Mesendoderm (in vitro differentiated cells): ENCODE measurements around the gene UAP1L1.

Experiments
- DNase-seq: peaks from one replicate; pipeline ENCODE4 v3.0.0; 2013
- H2AK5ac ChIP-seq: 2 replicates; pipeline ENCODE4 v1.6.1; 2013; ENCODE audit warnings: low read length, inconsistent platforms
- H2BK120ac ChIP-seq: 2 replicates; pipeline ENCODE4 v1.6.1; 2013; ENCODE audit warnings: low read depth, mild to moderate bottlenecking, low read length, moderate library complexity, mixed read lengths
- H2BK15ac ChIP-seq: replicated peaks from 2 replicates; pipeline ENCODE4 v1.6.1; 2013; ENCODE audit warnings: low read depth, mild to moderate bottlenecking, moderate library complexity
- H2BK5ac ChIP-seq: 2 replicates; pipeline ENCODE4 v1.6.1; 2013; ENCODE audit warnings: low read length, inconsistent platforms
- H3K18ac ChIP-seq: 2 replicates; pipeline ENCODE4 v1.6.1; 2013; ENCODE audit warnings: mild to moderate bottlenecking, low read length, mixed read lengths
- H3K23ac ChIP-seq: one replicate; pipeline ENCODE4 v1.6.1; 2013; ENCODE audit warnings: low read length
- H3K27ac ChIP-seq: 2 replicates; pipeline ENCODE4 v1.5.1; 2013; ENCODE audit warnings: low read depth, mild to moderate bottlenecking, inconsistent platforms, low read length, moderate library complexity
- H3K27me3 ChIP-seq: 2 replicates; pipeline ENCODE4 v1.6.1; 2013; ENCODE audit warnings: low read length, control low read depth, mild to moderate bottlenecking, inconsistent platforms; ENCODE audit not compliant: insufficient read depth, poor library complexity
- H3K36me3 ChIP-seq: 2 replicates; pipeline ENCODE4 v1.6.1; 2013; ENCODE audit warnings: low read length, inconsistent platforms; ENCODE audit not compliant: control insufficient read depth, insufficient read depth
- H3K4ac ChIP-seq: one replicate; pipeline ENCODE4 v1.6.1; 2013; ENCODE audit warnings: low read depth, mild to moderate bottlenecking, low read length, moderate library complexity
- H3K4me1 ChIP-seq: 2 replicates; pipeline ENCODE4 v1.6.1; 2013; ENCODE audit warnings: low read depth, low read length, inconsistent platforms; ENCODE audit not compliant: control insufficient read depth
- H3K4me2 ChIP-seq: 2 replicates; pipeline ENCODE4 v1.6.1; 2013; ENCODE audit warnings: low read length
- H3K4me3 ChIP-seq: 2 replicates; pipeline ENCODE4 v1.5.1; 2013; ENCODE audit warnings: mild to moderate bottlenecking, low read length
- H3K56ac ChIP-seq: one replicate; pipeline ENCODE4 v1.6.1; 2013; ENCODE audit warnings: low read length
- H3K79me1 ChIP-seq: 2 replicates; pipeline ENCODE4 v1.6.1; 2013; ENCODE audit warnings: low read length, inconsistent platforms
- H3K79me2 ChIP-seq: 2 replicates; pipeline ENCODE4 v1.6.1; 2013; ENCODE audit warnings: mild to moderate bottlenecking, low read length; ENCODE audit not compliant: control insufficient read depth, insufficient read depth
- H3K9ac ChIP-seq: 2 replicates; pipeline ENCODE4 v1.6.1; 2013; ENCODE audit warnings: low read length, inconsistent platforms
- H4K5ac ChIP-seq: one replicate; pipeline ENCODE4 v1.6.1; 2013; ENCODE audit warnings: low read length
- H4K8ac ChIP-seq: one replicate; pipeline ENCODE4 v1.6.1; 2013; ENCODE audit warnings: low read depth, mild to moderate bottlenecking, control low read depth, low read length, moderate library complexity
- WGBS: extraction: QIAGEN DNeasy Blood & Tissue Kit; methylation state at CpG from one replicate; pipeline ENCODE4 v1.1.7; 2013; ENCODE audit warnings: low lambda C conversion rate, missing lambda C conversion rate; ENCODE audit not compliant: insufficient coverage; ENCODE audit errors: extremely low coverage; 5-methylcytosine and 5-hydroxymethylcytosine counted together

UAP1L1 gene

DNA sequence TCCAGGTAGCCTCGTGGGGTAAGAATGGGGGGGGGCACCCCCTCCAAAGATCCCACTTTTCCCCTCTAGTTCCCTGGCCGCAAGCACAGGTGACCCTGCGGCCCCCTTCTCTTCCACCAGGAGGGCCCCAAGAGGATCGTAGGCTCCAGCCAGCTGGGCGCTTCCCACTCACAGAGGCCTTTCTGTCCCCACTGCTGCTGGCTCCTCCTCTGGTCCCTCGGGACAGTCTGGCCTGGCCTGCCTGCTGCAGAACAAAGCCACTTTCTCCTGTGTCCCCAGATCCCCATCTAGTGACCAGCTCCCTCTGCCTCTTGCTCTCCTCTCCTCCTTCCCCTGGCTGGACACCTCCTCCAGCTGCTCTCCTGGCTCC, 6.4 kb upstream of the UAP1L1 start:
- H3K56ac ChIP-seq, result peak overlapping the region; percentile 59
- DNase-seq, result no peak
- H2AK5ac ChIP-seq, result no peak overlapping the region
- no peak overlapping the region for H2BK120ac ChIP-seq
- peak overlapping the region; percentile 21 for H3K4me2 ChIP-seq
- H3K79me1 ChIP-seq, result peaks cover 2% of the 10 kb centered on the region
- H3K4ac ChIP-seq, result no peak overlapping the region
- no peak overlapping the region for H3K23ac ChIP-seq
- no peak overlapping the region for H3K27ac ChIP-seq
- peak overlapping the region; percentile 22 for H3K18ac ChIP-seq
- H3K9ac ChIP-seq, result peak overlapping the region; percentile 47
- no peak overlapping the region for H2BK15ac ChIP-seq
- no CpG with 5 or more reads among the region's 6 CpGs for WGBS
- H4K5ac ChIP-seq, result no peak overlapping the region
- no peak overlapping the region for H2BK5ac ChIP-seq
- H3K36me3 ChIP-seq, result no peaks in the 10 kb centered on the region
- H3K4me3 ChIP-seq, result no peak overlapping the region
- H3K27me3 ChIP-seq, result no peaks in the 10 kb centered on the region
- peak overlapping the region; percentile 41 for H4K8ac ChIP-seq
- no peaks in the 10 kb centered on the region for H3K4me1 ChIP-seq
- H3K79me2 ChIP-seq, result no peaks in the 10 kb centered on the region

DNA sequence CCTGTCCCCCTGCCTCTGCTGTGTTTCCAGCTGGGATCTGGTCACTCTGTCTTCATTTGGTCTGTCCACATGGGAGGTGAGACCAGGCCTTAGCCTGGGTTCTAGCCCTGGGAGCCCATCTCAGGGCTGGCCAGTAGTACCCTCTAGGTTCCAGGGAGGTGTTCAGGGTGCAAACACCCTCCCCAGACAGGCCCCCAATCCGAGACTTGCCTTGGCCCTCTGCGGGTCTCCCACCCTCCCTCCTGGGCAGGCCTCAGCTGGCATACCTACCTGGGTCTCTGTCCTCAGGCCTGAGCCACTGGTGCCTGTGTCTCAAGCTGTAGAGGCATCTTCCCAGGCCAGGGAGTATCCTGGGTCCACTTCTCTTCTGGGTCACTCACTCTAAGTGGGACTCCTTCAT, 6.0 kb upstream of the UAP1L1 start:
- H2BK120ac ChIP-seq, result no peak overlapping the region
- H3K9ac ChIP-seq, result peak overlapping the region; percentile 47
- no peak overlapping the region for H2AK5ac ChIP-seq
- H3K4me1 ChIP-seq, result no peaks in the 10 kb centered on the region
- H2BK5ac ChIP-seq, result no peak overlapping the region
- no peak for DNase-seq
- no peak overlapping the region for H3K27ac ChIP-seq
- H3K79me1 ChIP-seq, result peaks cover 2% of the 10 kb centered on the region
- no peak overlapping the region for H3K18ac ChIP-seq
- no peaks in the 10 kb centered on the region for H3K36me3 ChIP-seq
- H3K27me3 ChIP-seq, result no peaks in the 10 kb centered on the region
- WGBS, result no CpG with 5 or more reads among the region's 2 CpGs
- no peak overlapping the region for H4K8ac ChIP-seq
- no peak overlapping the region for H3K4ac ChIP-seq
- no peak overlapping the region for H4K5ac ChIP-seq
- H3K4me3 ChIP-seq, result no peak overlapping the region
- no peak overlapping the region for H3K4me2 ChIP-seq
- no peaks in the 10 kb centered on the region for H3K79me2 ChIP-seq
- H3K56ac ChIP-seq, result peak overlapping the region; percentile 59
- no peak overlapping the region for H3K23ac ChIP-seq
- no peak overlapping the region for H2BK15ac ChIP-seq

DNA sequence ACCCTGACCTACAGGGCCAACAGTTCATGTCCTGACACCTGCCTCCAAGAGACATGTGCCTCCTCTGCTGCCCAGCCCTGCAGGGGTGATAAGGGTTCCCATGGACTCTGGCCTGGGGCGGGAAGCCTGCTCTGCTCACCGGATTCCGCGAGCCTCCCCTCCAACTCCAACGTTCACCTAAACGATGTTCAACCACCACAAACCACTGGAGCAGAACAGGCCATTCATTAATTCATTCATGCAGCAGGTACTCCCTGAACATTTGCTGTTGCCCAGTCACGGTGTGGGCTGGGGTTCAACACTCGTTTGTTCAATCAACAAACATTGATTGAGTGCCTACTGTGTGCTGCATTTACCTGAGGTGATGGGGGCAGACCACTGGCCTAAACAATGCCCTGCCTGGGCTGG, 3.3 kb upstream of the UAP1L1 start:
- Histone ChIP-seq H3K27ac (no peak overlapping the region), H3K79me1 (peaks cover 2% of the 10 kb centered on the region), H3K56ac (no peak overlapping the region), H3K9ac (no peak overlapping the region), H2BK120ac (no peak overlapping the region), H3K36me3 (no peaks in the 10 kb centered on the region), H3K4me2 (no peak overlapping the region), H4K8ac (no peak overlapping the region), H3K4me1 (no peaks in the 10 kb centered on the region), H4K5ac (no peak overlapping the region), H3K18ac (no peak overlapping the region), H2BK15ac (no peak overlapping the region), H2BK5ac (no peak overlapping the region), H3K23ac (no peak overlapping the region), H2AK5ac (no peak overlapping the region), H3K79me2 (no peaks in the 10 kb centered on the region), H3K27me3 (peaks cover 9% of the 10 kb centered on the region), H3K4ac (no peak overlapping the region), H3K4me3 (no peak overlapping the region)
- no peak for DNase-seq
- no CpG with 5 or more reads among the region's 8 CpGs for WGBS

DNA sequence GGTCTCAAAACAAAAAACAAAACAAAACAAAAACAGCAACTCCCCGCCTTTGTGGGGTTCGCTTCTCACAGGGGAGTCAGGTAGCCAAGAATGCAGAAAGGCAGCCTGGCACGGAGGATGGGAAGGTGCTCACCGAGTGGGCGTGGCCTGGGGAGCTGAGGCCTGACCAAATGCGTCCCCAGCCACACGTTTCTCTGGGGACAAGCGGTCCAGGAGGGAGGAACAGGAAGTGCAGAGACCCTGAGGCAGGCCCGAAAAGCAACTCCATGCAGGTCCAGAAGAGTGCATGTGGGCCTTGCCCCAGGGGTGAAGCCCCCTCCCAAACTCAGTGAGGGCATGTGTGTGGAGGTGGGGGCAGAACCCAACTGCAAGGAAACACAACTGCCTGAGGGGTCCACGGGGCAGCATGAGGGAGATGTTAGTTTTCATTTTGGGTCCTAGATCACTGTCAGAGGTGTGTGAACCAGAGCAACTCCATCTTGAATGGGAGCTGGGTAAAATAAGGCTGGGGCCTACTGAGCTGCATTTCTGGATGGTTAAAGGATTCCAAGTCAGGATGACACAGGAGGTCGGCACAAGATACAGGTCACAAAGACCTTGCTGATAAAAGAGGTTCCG, 2.6 kb upstream of the UAP1L1 start:
- Histone ChIP-seq H2BK120ac (no peak overlapping the region), H3K27ac (no peak overlapping the region), H2BK5ac (no peak overlapping the region), H2AK5ac (no peak overlapping the region), H4K5ac (no peak overlapping the region), H3K79me1 (no peaks in the 10 kb centered on the region), H3K79me2 (no peaks in the 10 kb centered on the region), H3K23ac (no peak overlapping the region), H4K8ac (no peak overlapping the region), H2BK15ac (no peak overlapping the region), H3K9ac (no peak overlapping the region), H3K4me3 (no peak overlapping the region), H3K56ac (no peak overlapping the region), H3K36me3 (no peaks in the 10 kb centered on the region), H3K4me2 (no peak overlapping the region), H3K27me3 (peaks cover 9% of the 10 kb centered on the region), H3K4me1 (no peaks in the 10 kb centered on the region), H3K4ac (no peak overlapping the region), H3K18ac (no peak overlapping the region)
- no peak for DNase-seq
- WGBS, result no CpG with 5 or more reads among the region's 12 CpGs

DNA sequence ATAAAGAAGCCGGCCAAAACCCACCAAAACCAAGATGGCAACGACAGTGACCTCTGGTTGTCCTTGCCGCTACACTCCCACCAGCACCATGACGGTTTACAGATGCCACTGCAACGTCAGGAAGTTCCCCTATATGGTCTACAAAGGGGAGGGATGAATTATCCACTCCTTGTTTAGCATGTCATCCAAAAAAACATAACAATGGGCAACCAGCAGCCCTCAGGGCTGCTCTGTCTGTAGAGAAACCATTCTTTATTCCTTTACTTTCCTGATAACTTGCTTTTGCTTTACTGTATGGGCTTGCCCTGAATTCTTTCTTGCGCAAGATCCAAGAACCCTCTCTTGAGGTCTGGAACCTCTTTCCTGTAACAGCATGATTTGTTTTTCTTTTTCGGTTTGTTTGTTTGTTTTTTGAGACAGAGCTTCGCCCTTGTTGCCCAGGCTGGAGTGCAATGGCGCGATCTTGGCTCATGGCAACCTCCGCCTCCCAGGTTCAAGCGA, 2.0 kb upstream of the UAP1L1 start:
- H3K9ac ChIP-seq, result no peak overlapping the region
- H3K27me3 ChIP-seq, result peaks cover 9% of the 10 kb centered on the region
- H3K4me1 ChIP-seq, result no peaks in the 10 kb centered on the region
- H3K4me3 ChIP-seq, result no peak overlapping the region
- DNase-seq, result no peak
- H3K23ac ChIP-seq, result no peak overlapping the region
- no peaks in the 10 kb centered on the region for H3K36me3 ChIP-seq
- no peak overlapping the region for H3K27ac ChIP-seq
- H4K5ac ChIP-seq, result no peak overlapping the region
- H3K18ac ChIP-seq, result no peak overlapping the region
- no peak overlapping the region for H2AK5ac ChIP-seq
- no peak overlapping the region for H4K8ac ChIP-seq
- H3K79me1 ChIP-seq, result no peaks in the 10 kb centered on the region
- H2BK5ac ChIP-seq, result no peak overlapping the region
- H2BK120ac ChIP-seq, result no peak overlapping the region
- no peak overlapping the region for H3K56ac ChIP-seq
- H3K4ac ChIP-seq, result no peak overlapping the region
- WGBS, result no CpG with 5 or more reads among the region's 12 CpGs
- H3K4me2 ChIP-seq, result no peak overlapping the region
- H3K79me2 ChIP-seq, result no peaks in the 10 kb centered on the region
- no peak overlapping the region for H2BK15ac ChIP-seq

DNA sequence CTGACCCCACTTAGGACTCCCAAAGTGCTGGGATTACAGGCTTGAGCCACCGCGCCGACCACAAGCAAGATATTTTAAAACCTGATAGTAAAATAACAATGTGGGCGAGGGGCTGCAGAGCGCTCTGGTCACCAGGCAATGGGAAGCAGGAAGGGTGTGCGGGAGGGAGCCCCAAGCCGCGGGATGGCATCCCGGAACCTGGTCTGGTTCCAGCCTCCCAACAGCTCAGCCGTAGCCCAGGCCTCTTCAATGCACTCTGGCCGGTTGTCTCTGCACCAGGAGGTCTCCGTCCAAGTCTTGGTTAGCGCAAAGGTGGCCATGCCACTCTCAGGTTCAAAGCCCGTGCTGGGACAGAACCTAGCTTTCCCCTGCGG, 694 bp upstream of the UAP1L1 start:
- peak overlapping the region; percentile 34 for H3K4me2 ChIP-seq
- peak overlapping the region; percentile 34 for H3K9ac ChIP-seq
- no peak overlapping the region for H3K4me3 ChIP-seq
- no peak for DNase-seq
- H3K18ac ChIP-seq, result no peak overlapping the region
- H2BK5ac ChIP-seq, result no peak overlapping the region
- H3K79me1 ChIP-seq, result no peaks in the 10 kb centered on the region
- H3K79me2 ChIP-seq, result no peaks in the 10 kb centered on the region
- no peak overlapping the region for H4K8ac ChIP-seq
- H2BK15ac ChIP-seq, result no peak overlapping the region
- no peaks in the 10 kb centered on the region for H3K36me3 ChIP-seq
- H2AK5ac ChIP-seq, result no peak overlapping the region
- H3K4me1 ChIP-seq, result no peaks in the 10 kb centered on the region
- H3K4ac ChIP-seq, result no peak overlapping the region
- WGBS, result no CpG with 5 or more reads among the region's 15 CpGs
- H4K5ac ChIP-seq, result no peak overlapping the region
- H3K27me3 ChIP-seq, result peaks cover 9% of the 10 kb centered on the region
- peak overlapping the region; percentile 50 for H3K56ac ChIP-seq
- no peak overlapping the region for H3K23ac ChIP-seq
- H2BK120ac ChIP-seq, result no peak overlapping the region
- no peak overlapping the region for H3K27ac ChIP-seq
